BJ (cell line): Measurements from ENCODE around the gene APBA2. TPM values are rescaled to one million over a fixed set of nuclear protein-coding genes. Genes with fewer than 3 reads are reported as not detected.

ENCODE experiments used
- CTCF ChIA-PET: fragments of 350-600 bp; formaldehyde crosslinking; extraction: SDS; loops from one replicate; lab custom pipeline; 2021; ENCODE audit warnings: antibody characterized with exemption, inconsistent platforms; lab: Yijun Ruan, JAX
- POLR2A ChIA-PET: fragments of 300-600 bp; sonication (Branson Sonifier 250); formaldehyde crosslinking; extraction: SDS; loops from one replicate; lab custom pipeline; 2021; ENCODE audit warnings: antibody characterized with exemption; lab: Charles Lee
- DNase-seq: peaks from one replicate; pipeline ENCODE4 v3.0.0-alpha.2; 2011; ENCODE audit warnings: low read depth
- H3K27me3 ChIP-seq: 2 replicates; pipeline ENCODE4 v1.6.0; 2011; ENCODE audit warnings: low read length; ENCODE audit not compliant: control insufficient read depth, insufficient read depth
- H3K36me3 ChIP-seq: 2 replicates; pipeline ENCODE4 v1.5.1; 2011; ENCODE audit warnings: low read length; ENCODE audit not compliant: control insufficient read depth, insufficient read depth
- H3K4me3 ChIP-seq: 2 replicates; pipeline ENCODE4 v1.5.1; 2011; ENCODE audit warnings: low read depth, mild to moderate bottlenecking, control low read depth, low read length
- polyA plus RNA-seq: library from polyadenylated mRNA; depleted of rRNA; stranded (reverse); fragments of >200 nt; gene quantifications from 2 replicates; pipeline ENCODE4 v1.2.3, GENCODE V29; 2011
- TF ChIP-seq, protein P1 (sequence below): IDR thresholded peaks from 2 replicates; pipeline ENCODE4 v1.5.1; 2011; ENCODE audit warnings: low read depth, mild to moderate bottlenecking, control low read depth, inconsistent platforms, low read length, moderate library complexity; ENCODE audit not compliant: insufficient read depth

Gene APBA2
- polyA plus RNA-seq, 1 experiment: 15.1 TPM

DNA sequence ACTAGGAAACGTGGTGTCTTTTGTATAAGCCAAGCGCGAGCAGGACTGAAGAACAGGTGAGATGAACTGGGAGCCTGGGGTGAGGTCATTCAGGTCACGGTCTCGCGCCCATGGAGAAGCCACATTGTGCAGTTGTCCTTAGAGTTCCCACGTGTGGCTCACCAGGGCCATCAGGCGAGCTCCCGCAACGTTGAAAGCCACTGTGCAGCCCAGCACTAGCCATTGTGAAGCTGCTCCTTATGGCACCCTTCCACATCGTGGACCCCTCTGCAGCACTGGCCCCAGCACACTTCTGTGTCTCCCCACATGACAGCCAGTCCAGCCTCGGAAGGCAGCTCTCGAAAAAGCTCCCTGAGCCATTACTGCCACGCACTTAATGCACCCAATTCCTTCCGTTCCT, 7.6 kb upstream of the APBA2 start:
- Histone ChIP-seq H3K27me3 (no peaks in the 10 kb centered on the region; the same call in 1 of the 2 replicates), H3K4me3 (no peak overlapping the region), H3K36me3 (no peaks in the 10 kb centered on the region)
- CTCF ChIA-PET: interaction anchor here (0.7 to 1.6 kb wide), 4 partner anchors 14 to 225 kb away, joined by 3 to 4 read pairs (median 3); no protein-coding TSS in a partner anchor
- no peak for DNase-seq
- TF ChIP-seq, protein P1, sequence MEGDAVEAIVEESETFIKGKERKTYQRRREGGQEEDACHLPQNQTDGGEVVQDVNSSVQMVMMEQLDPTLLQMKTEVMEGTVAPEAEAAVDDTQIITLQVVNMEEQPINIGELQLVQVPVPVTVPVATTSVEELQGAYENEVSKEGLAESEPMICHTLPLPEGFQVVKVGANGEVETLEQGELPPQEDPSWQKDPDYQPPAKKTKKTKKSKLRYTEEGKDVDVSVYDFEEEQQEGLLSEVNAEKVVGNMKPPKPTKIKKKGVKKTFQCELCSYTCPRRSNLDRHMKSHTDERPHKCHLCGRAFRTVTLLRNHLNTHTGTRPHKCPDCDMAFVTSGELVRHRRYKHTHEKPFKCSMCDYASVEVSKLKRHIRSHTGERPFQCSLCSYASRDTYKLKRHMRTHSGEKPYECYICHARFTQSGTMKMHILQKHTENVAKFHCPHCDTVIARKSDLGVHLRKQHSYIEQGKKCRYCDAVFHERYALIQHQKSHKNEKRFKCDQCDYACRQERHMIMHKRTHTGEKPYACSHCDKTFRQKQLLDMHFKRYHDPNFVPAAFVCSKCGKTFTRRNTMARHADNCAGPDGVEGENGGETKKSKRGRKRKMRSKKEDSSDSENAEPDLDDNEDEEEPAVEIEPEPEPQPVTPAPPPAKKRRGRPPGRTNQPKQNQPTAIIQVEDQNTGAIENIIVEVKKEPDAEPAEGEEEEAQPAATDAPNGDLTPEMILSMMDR: no peak
- POLR2A ChIA-PET: no interaction called here

DNA sequence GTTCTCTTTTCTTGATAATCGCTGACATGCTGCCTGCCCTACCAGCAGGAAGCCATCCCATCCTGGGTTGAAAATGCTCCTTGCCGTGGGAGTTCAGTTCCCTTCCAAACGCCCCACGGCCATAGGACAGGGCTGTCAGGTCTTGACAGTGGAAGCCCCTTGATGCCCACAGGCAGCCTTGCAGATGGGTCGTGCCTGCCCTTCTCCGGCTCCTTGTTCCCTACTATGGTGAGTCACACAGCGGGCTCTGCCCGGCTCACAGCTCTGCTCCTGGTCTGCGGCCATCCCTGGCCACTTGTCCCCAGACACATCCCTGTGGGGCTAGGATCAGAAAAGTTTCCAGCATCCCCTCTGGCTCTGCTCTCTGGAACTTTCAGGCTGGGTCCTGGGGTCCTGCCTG, 6.2 kb upstream of the APBA2 start:
- H3K4me3 ChIP-seq: no peak overlapping the region
- ChIA-PET CTCF (interaction anchor here (0.9 to 1.6 kb wide), 2 partner anchors 96 to 223 kb away, joined by 3 to 4 read pairs; no protein-coding TSS in a partner anchor), POLR2A (no interaction called here)
- no peaks in the 10 kb centered on the region; the same call in 1 of the 2 replicates for H3K27me3 ChIP-seq
- no peaks in the 10 kb centered on the region for H3K36me3 ChIP-seq
- no peak for DNase-seq
- TF ChIP-seq, protein P1: no peak

DNA sequence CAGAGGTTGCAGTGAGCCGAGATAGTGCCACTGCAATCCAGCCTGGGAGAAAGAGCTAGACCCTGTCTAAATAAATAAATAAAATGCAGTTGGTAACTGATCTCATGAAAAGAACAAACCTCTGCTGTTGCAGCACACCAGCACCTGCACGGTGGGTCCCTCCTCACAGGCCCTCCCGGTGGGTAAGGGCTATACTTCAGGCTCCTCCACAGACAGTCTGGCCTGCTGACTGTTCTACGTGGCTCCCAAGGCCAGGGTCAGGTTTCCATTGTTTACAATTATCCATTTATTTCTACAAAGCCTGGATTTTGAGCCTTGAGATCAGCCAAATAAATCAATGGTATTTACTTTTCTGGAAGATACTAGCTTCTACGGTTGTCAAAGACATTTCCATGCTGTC, 5.1 kb upstream of the APBA2 start:
- Histone ChIP-seq H3K4me3 (no peak overlapping the region), H3K36me3 (no peaks in the 10 kb centered on the region), H3K27me3 (no peaks in the 10 kb centered on the region; the same call in 1 of the 2 replicates)
- ChIA-PET POLR2A (no interaction called here), CTCF (interaction anchor here (0.9 to 1.3 kb wide), 4 partner anchors 93 to 222 kb away, joined by 3 to 5 read pairs (median 4); no protein-coding TSS in a partner anchor)
- no peak for DNase-seq
- TF ChIP-seq, protein P1: no peak

DNA sequence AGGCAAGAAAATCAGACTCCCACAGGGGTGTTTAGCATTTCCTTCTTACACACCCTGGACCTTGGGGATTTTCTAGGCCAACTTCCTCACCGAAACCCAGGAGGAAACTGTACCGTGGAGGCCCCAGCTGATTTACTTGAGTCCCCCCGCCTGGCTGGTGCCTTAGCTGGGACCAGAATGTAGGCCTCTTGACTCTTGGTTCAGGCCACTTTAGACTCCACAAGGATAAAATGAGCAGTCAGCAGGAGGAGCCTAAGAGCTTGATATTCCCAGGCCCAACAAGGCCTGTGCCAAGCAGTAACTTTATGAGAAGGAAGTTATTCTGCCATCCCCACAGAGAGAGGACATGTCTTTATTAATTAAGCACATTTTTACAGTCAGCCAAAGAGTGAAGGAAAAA, 4.6 kb upstream of the APBA2 start:
- Histone ChIP-seq H3K4me3 (no peak overlapping the region), H3K36me3 (no peaks in the 10 kb centered on the region), H3K27me3 (no peaks in the 10 kb centered on the region; the same call in 1 of the 2 replicates)
- no peak for DNase-seq
- ChIA-PET CTCF (interaction anchor here (0.9 to 1.3 kb wide), 4 partner anchors 93 to 221 kb away, joined by 3 to 5 read pairs (median 4); no protein-coding TSS in a partner anchor), POLR2A (no interaction called here)
- TF ChIP-seq, protein P1: peak; percentile 24; the same call in 1 of the 2 replicates

DNA sequence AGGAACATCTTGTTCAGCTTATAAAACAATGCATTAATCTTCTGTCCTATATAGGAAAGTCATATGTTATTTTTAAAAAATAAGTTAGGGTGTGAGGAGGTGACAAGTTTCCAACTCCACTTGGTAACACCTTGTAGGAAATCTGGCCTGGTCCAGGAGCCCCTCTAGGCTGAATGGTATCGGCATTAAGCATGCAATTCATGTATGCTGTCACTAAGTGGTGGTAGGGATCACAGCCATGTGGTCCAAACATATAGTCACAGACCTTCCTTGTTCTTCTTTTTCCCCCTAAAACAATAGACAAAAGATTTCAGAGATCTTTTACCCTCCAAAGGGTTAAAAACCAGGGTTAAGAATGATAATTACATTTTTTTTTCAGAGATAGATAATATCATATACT, 4.2 kb upstream of the APBA2 start:
- TF ChIP-seq, protein P1: no peak
- no peaks in the 10 kb centered on the region for H3K36me3 ChIP-seq
- CTCF ChIA-PET: interaction anchor here (0.9 to 1.3 kb wide), 3 partner anchors 92 to 221 kb away, joined by 3 to 4 read pairs (median 3); no protein-coding TSS in a partner anchor
- DNase-seq: no peak
- no peak overlapping the region for H3K4me3 ChIP-seq
- POLR2A ChIA-PET: no interaction called here
- no peaks in the 10 kb centered on the region; the same call in 1 of the 2 replicates for H3K27me3 ChIP-seq
